Measurements from ENCODE around the gene SPCS1. TPM values are rescaled to one million over a fixed set of nuclear protein-coding genes. Genes with fewer than 3 reads are reported as not detected.
A peak's percentile ranks its signal among the peaks of the same experiment; 100 is the strongest.

SPCS1 gene
- total and polyA plus RNA-seq, 9 of the 15 experiments (the other 6 are each of a cell fraction or from before 2014, with no cell fraction given), result 73.9 to 567 (median 127) TPM

GRCh38 chr3:52685709-52686691, 19.9 kb upstream of the SPCS1 start, which contains the start of the genes GNL3 and PBRM1 (continued):
- TF ChIP-seq CHAMP1 (IDR thresholded peaks at IDR 0.05) (no peak), BMI1 (IDR thresholded peaks at IDR 0.05; ENCODE audit: low read length) (no peak), RBM14 (IDR thresholded peaks at IDR 0.05; ENCODE audit: borderline replicate concordance, insufficient read depth, low read depth, low read length) (no peak), CREB5 (CRISPR knock-in tag; IDR thresholded peaks at IDR 0.05) (no peak), IRF9 (tag; IDR thresholded peaks at IDR 0.05) (no peak), MEF2A (IDR thresholded peaks at IDR 0.05; ENCODE audit: control insufficient read depth, low read depth, low read length) (no peak), ZBTB26 (CRISPR knock-in tag; IDR thresholded peaks at IDR 0.05) (no peak), TAF9B (IDR thresholded peaks at IDR 0.05; ENCODE audit: partially characterized antibody) (peak; percentile 86), MCM7 (IDR thresholded peaks at IDR 0.05) (no peak), ZFP30 (CRISPR knock-in tag; IDR thresholded peaks at IDR 0.05; ENCODE audit: borderline replicate concordance) (no peak), NFE2L1 (tag; IDR thresholded peaks at IDR 0.05; ENCODE audit: borderline replicate concordance, low read depth) (no peak), PCBP1 (IDR thresholded peaks at IDR 0.05; ENCODE audit: low read depth, low read length, poor library complexity, severe bottlenecking) (no peak), E2F4 (CRISPR knock-in tag; IDR thresholded peaks at IDR 0.05; ENCODE audit: low read depth) (no peak), ZFP1 (CRISPR knock-in tag; IDR thresholded peaks at IDR 0.05) (no peak), KLF13 (tag; IDR thresholded peaks at IDR 0.05; ENCODE audit: borderline replicate concordance, low read depth) (no peak), MAFK (IDR thresholded peaks at IDR 0.05; ENCODE audit: low read length) (no peak), HNRNPL (IDR thresholded peaks at IDR 0.05; ENCODE audit: low read depth, low read length) (no peak; the same call in 1 of the 2 replicates), TAF7 (tag; IDR thresholded peaks at IDR 0.05) (peak; percentile 87), ZNF384 (IDR thresholded peaks at IDR 0.05; ENCODE audit: low read depth, low read length) (no peak)

Data from K562 (cell line).